GM19193 (cell line): Measurements from ENCODE around the gene SLC2A4RG.
A peak's percentile ranks its signal among the peaks of the same experiment; 100 is the strongest.

Source experiments
- POLR2A ChIP-seq: IDR thresholded peaks from 4 replicates; pipeline ENCODE4 v1.6.1; 2011; ENCODE audit not compliant: insufficient read depth, insufficient read length; ENCODE audit errors: extremely low read depth

Gene SLC2A4RG, protein sequence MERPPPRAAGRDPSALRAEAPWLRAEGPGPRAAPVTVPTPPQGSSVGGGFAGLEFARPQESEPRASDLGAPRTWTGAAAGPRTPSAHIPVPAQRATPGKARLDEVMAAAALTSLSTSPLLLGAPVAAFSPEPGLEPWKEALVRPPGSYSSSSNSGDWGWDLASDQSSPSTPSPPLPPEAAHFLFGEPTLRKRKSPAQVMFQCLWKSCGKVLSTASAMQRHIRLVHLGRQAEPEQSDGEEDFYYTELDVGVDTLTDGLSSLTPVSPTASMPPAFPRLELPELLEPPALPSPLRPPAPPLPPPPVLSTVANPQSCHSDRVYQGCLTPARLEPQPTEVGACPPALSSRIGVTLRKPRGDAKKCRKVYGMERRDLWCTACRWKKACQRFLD

DNA sequence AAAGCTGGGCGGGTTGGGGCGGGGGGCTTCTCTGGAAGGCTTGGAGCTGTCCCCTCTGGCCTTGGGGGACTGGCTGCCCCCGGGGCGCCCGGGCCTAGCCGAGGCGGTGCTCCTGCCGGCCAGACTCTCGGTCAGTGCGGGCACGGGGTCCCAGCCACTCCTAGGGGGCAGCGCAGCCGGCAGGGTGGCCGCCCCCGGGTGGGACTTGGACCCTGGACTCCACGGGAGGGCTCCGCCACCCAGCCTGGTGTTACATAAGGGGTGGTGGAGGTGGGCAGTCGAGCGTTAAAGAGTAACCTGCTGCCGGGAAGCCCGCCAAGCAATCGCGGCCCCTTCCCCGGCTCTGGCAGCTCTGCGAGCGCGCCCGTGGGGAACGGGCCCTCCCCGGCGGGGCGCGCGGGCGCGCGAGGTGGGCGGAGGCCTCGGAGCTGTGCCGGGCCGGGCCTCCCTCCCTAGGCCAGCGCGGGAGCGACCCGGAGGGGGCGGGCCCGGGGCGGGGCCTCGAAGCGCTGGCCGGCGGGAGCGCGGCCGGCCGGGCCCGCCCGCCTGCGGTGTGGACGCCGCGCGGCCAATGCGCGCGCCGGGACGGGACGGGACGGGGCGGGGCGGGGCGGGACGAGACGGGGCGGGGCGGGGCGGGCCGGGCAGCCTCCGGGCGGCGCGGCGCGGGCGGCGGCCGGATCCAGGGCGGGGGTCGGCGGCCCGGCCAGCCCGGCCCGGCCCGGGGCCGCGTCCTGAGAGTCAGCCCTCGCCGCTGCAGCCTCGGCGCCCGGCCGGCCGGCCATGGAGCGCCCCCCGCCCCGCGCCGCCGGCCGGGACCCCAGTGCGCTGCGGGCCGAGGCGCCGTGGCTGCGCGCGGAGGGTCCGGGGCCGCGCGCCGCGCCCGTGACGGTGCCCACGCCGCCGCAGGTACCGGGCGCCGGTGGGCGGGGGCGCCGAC is at the start of gene SLC2A4RG:
Gene SLC2A4RG, plus strand, starts transcription at position 647 of the 940 bp plus-strand sequence. Its CDS starts 137 bp downstream, at position 784.
- TF ChIP-seq POLR2A, result peak; percentile 37

DNA sequence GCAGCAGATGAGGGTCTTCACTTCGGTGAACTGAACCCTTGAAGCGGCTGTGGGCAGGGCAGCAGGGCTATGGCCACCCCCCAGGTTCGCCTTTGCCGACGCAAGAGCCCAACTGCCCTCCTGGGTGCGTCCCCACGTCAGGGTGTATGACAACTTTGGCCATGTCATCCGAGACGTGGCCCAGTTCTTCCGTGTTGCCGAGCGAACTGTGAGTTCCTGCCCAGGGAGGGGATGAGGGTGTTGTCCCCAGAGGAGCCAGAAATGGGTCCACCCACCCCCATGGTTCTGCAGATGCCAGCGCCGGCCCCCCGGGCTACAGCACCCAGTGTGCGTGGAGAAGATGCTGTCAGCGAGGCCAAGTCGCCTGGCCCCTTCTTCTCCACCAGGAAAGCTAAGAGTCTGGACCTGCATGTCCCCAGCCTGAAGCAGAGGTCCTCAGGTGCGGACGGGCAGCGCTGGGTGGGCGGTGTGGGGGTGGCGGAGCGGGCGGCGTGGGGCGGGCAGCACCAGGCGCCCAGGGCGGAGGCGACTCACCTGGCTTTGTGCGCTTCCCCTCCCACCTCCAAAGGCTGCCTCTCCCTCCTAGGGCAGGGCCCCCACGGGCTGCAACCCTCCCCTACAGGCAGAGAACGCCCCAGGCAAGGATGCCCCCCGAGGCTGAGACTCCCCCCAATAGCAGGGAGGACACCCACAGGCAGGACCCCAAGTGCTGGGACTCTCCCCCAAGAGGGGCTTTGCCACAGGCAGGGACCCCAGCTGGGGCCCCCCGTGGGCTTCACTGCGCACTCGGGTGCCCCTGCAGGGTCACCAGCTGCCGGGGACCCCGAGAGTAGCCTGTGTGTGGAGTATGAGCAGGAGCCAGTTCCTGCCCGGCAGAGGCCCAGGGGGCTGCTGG is 49.3 kb upstream of the SLC2A4RG start:
- no peak for TF ChIP-seq POLR2A

- no peak for TF ChIP-seq POLR2A
These were observed 48.5 kb upstream of the SLC2A4RG start for GRCh38 chr20:63690898-63691710.

DNA sequence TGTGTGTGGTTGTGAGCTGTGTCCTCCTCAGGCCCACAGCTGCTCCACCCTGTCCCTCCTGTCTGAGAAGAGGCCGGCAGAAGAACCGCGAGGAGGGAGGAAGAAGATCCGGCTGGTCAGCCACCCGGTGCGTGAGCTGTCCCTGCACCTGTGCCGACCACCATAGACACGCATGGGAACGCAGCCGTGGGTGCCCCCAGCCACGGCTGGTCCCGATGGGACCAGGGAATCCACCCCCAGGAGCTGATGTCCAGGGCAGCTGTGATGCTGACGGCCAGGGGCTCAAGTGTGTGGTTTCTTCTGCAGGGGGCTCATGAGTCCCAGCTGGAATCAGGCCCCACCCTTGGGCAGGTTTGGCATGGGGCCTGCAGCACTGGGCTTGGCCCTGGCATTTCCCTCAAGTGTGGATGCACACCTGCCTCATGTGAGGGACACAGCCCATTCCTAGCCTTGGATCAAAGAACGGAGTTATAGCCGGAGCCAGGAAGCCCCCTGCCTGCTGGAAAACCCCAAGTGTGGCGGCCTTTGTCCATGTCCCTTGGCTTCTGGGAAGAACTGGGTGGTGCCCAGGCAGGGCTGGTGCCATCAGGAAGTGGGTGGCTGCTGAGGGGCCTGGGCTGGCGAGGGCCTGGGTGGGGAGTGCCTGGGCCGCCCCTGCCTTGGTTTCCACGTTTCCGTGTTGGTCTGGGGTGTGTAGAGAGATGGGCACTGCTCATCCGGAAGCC is 47.7 kb upstream of the SLC2A4RG start:
- no peak for TF ChIP-seq POLR2A

- TF ChIP-seq POLR2A, result no peak
These were observed 47.0 kb upstream of the SLC2A4RG start for GRCh38 chr20:63692436-63693082.

DNA sequence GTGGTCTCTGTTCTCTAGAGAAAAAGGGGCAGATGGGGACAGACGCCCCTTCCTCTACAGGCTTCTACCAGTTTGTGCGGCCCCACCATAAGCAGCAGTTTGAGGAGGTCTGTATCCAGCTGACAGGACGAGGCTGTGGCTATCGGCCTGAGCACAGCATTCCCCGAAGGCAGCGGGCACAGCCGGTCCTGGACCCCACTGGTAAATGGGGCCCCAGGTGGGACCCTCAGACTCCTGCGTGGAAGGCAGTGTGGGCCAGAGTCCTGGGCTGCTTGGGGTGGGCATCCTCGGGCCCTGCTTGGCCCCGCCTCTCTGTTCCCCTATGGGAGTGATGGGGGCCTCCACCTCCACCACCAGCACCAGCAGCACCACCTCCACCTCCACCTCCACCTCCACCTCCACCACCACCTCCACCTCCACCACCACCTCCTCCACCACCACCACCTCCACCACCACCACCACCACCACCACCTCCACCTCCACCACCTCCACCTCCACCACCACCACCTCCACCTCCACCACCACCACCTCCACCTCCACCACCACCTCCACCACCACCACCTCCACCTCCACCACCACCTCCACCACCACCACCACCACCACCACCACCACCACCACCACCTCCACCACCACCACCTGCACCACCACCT is 46.4 kb upstream of the SLC2A4RG start:
- TF ChIP-seq POLR2A, result no peak

- no peak for TF ChIP-seq POLR2A
These were observed 45.6 kb upstream of the SLC2A4RG start for GRCh38 chr20:63693733-63694583.

GRCh38 chr20:63694584-63695423 is 44.8 kb upstream of the SLC2A4RG start:
- TF ChIP-seq POLR2A, result no peak

GRCh38 chr20:63695424-63696305 is 43.9 kb upstream of the SLC2A4RG start:
- no peak for TF ChIP-seq POLR2A

- TF ChIP-seq POLR2A, result no peak
These were observed 43.3 kb upstream of the SLC2A4RG start for GRCh38 chr20:63696306-63696627.
